Uterus (tissue), 4 donors: ENCODE measurements around the gene RPRML. TPM values are rescaled to one million over a fixed set of nuclear protein-coding genes. Genes with fewer than 3 reads are reported as not detected.

Experiments used
- microRNA-seq: library from miRNA; unstranded; fragments of <30 nt; microRNA quantifications from one replicate; pipeline ENCODE4, GENCODE V29; 2016; ENCODE audit warnings: borderline microRNAs expressed, borderline replicate concordance
- small RNA-seq: library from RNA; depleted of rRNA; stranded (forward); fragments of <200 nt; gene quantifications from one replicate; pipeline ENCODE3, GENCODE V24; 2016
- total RNA-seq, 4 donors: library from RNA; depleted of rRNA in 3 of 4; stranded (reverse); fragments of >200 nt in 3 of 4; gene quantifications; one replicate each; pipeline versions ENCODE4 v1.1.0 to v1.2.4, GENCODE V29; 2014 to 2023
- donor health status: DM: yes; HTN: yes; CAD: no.

RPRML gene
- total RNA-seq, 4 donors from 2014 or later: not detected

Small RNA genes within 50 kb of the gene (microRNA-seq; reads per million reads assigned to microRNA genes)
- gene MIR5089: not detected

Small RNA genes within 50 kb of the gene (small RNA-seq; reads per million reads assigned to genes)
- not detected for gene MIR5089

Other genes starting within 250 kb of the RPRML start
- gene WNT3, start 160.6 kb downstream of the RPRML start, total RNA-seq: under 1 TPM in 2 of 4 donors, not detected in 2; 0.46 to 0.90 TPM
- gene WNT9B, start 127.7 kb downstream of the RPRML start, total RNA-seq: under 1 TPM in 2 of 4 donors, not detected in 2; 0.27 to 0.59 TPM
- gene GOSR2, start 56.1 kb downstream of the RPRML start, total RNA-seq: 10 to 100 TPM; 66.9 to 90.5 (median 77.2) TPM
- gene CDC27, start 210.0 kb upstream of the RPRML start, total RNA-seq: 100 to 1,000 TPM in 3 of 4 donors, 10 to 100 TPM in 1; 87.1 to 129 (median 108) TPM
- gene MYL4, start 230.1 kb upstream of the RPRML start, total RNA-seq: 1 to 10 TPM in 1 of 4 donors, not detected in 3; 3.2 TPM